ENCODE data around the gene WDR75.

The WDR75 gene

GRCh38 chr2:189483571-189483970, 42.3 kb downstream of the WDR75 start:
- no peak for TF ChIP-seq CTCF (IDR thresholded peaks at IDR 0.05; ENCODE audit: low read depth, low read length)
- H3K4me3 ChIP-seq (ENCODE audit: low read depth, low read length) = no peak overlapping the region

- H3K4me3 ChIP-seq (ENCODE audit: low read depth, low read length) = no peak overlapping the region
- no peak for TF ChIP-seq CTCF (IDR thresholded peaks at IDR 0.05; ENCODE audit: low read depth, low read length)
Observed at GRCh38 chr2:189483980-189484740, 42.9 kb downstream of the WDR75 start.

GRCh38 chr2:189485146-189485545, 43.9 kb downstream of the WDR75 start:
- TF ChIP-seq CTCF (IDR thresholded peaks at IDR 0.05; ENCODE audit: low read depth, low read length) = no peak
- no peak overlapping the region for H3K4me3 ChIP-seq (ENCODE audit: low read depth, low read length)

GRCh38 chr2:189486237-189486770, 45.0 kb downstream of the WDR75 start:
- H3K4me3 ChIP-seq (ENCODE audit: low read depth, low read length) = no peak overlapping the region
- TF ChIP-seq CTCF (IDR thresholded peaks at IDR 0.05; ENCODE audit: low read depth, low read length) = no peak

- TF ChIP-seq CTCF (IDR thresholded peaks at IDR 0.05; ENCODE audit: low read depth, low read length) = no peak
- H3K4me3 ChIP-seq (ENCODE audit: low read depth, low read length) = no peak overlapping the region
Observed at GRCh38 chr2:189487283-189488007, 46.2 kb downstream of the WDR75 start.

DNA sequence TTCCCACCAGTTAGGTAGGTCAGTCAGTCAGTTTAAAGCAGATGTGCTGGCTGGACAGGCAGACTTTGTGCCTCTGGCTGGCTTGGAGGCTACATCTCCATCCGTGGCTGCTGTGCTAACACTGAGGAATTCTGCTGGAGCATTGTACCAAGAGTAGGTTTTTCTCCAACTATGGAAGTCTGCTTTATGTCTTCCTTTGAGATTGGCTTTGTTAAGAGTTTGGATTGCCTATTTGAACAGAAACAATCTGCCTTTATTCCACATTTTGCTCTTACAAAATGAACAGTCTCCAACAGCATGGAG, 46.7 kb downstream of the WDR75 start:
- no peak for TF ChIP-seq CTCF (IDR thresholded peaks at IDR 0.05; ENCODE audit: low read depth, low read length)
- H3K4me3 ChIP-seq (ENCODE audit: low read depth, low read length) = no peak overlapping the region

DNA sequence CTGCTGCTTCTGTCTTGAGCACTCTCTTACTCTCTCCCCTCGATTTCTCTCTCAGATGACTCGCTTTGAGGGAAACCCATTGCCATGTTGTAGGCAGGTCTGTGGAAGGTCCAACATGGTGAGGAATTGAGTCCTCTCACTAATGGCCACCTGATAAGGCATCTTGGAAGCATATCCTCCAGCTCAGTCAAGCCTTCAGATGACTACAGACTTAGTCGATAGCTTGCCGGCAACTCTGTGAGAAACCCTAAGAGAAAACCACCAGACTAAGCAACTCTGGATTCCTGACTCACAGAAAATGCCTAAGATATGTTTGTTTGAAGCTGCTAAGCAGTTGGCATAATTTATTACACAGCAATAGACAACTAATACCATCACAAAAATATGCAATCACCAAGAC, 51.2 kb downstream of the WDR75 start:
- no peak overlapping the region for H3K4me3 ChIP-seq (ENCODE audit: low read depth, low read length)
- TF ChIP-seq CTCF (IDR thresholded peaks at IDR 0.05; ENCODE audit: low read depth, low read length) = no peak
